GM19023 (cell line): ENCODE data around the gene WNT9B.
"Not testable (repeated sequence)": the region's sequence is repeated elsewhere in the genome, so short reads cannot be mapped to it uniquely, and the experiment has no call there.

Source experiments
- ATAC-seq: cut with Tn5 transposase; IDR thresholded peaks from one replicate; pipeline ENCODE4 v1.9.1; 2021; ENCODE audit warnings: mild to moderate bottlenecking, moderate library complexity; ENCODE audit not compliant: unreplicated experiment

Gene WNT9B

DNA sequence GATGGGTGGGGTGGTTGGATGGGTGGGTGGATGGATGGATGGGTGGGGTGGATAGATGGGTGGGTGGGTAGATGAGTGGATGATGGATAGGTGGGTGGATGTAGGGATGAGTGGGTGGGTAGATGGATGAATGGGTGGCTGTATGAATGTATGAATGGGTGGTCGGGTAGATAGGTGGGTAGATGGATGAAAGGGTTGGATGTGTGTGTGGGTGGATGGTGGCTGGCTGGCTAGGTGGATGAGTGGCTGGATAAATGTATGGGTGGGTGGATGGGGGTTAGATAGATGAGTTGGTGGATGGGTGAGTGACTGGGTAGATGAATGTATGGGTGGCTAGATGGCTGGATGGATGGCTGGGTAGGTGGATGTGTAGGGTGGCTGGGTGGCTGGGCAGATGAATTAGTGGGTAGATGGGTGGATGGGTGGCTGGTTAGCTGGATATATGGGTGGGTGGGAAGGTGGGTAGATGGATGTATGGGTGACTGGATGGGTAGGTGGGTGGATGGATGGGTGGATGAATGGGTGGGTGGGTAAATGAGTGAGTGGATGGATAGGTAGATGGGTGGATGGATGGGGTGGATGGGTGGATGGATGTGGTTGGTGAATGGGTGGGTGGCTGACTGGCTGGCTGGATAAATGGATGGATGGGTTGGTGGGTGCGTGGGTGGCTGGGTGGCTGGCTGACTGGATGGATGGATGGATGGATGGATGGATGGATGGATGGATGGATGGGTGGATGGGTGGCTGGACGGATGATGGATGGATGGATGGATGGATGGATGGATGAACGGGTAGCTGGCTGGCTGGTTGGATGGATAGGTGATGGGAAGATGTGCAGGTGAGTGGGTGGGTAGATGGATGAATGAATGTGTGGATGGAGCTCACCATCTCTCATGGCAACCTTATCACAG lies 52.6 kb downstream of the WNT9B start:
- ATAC-seq: no peak

- ATAC-seq: no peak
Observed at GRCh38 chr17:46908068-46908737, 56.8 kb downstream of the WNT9B start.

- no peak for ATAC-seq
Observed at GRCh38 chr17:46910179-46910927, 59.0 kb downstream of the WNT9B start.

GRCh38 chr17:46911311-46911710 lies 59.9 kb downstream of the WNT9B start:
- ATAC-seq: no peak

GRCh38 chr17:46915596-46915995 lies 64.2 kb downstream of the WNT9B start:
- ATAC-seq: no peak

GRCh38 chr17:46916211-46916610 lies 64.8 kb downstream of the WNT9B start:
- no peak for ATAC-seq

- ATAC-seq: no peak
Observed at GRCh38 chr17:46916623-46917022, 65.2 kb downstream of the WNT9B start.

GRCh38 chr17:46917041-46917440 lies 65.7 kb downstream of the WNT9B start:
- ATAC-seq: no peak

GRCh38 chr17:46917516-46917915 lies 66.1 kb downstream of the WNT9B start:
- no peak for ATAC-seq

DNA sequence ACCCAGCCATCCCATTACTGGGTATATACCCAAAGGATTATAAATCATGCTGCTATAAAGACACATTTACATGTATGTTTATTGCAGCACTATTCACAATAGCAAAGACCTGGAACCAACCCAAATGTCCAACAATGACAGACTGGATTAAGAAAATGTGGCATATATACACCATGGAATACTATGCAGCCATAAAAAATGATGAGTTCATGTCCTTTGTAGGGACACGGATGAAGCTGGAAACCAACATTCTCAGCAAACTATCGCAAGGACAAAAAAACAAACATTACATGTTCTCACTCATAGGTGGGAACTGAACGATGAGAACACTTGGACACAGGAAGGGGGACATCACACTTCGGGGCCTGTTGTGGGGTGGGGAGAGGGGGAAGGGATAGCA lies 70.6 kb downstream of the WNT9B start:
- ATAC-seq: not testable (repeated sequence)

DNA sequence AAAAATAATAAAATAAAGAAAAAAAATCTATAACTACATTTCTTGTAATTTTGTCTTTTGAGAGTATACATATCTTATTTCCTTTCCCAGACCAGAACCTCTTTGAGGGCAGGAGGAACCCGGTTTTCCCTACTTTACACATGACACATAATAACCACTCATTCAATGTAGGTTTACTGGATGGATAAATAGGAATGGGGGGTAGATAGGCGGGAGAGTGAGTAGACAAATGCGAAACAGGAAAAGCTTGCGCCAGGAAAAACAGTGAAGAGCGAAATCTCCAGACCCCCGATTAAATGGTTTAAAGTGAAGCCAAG lies 71.1 kb downstream of the WNT9B start:
- ATAC-seq: no peak

DNA sequence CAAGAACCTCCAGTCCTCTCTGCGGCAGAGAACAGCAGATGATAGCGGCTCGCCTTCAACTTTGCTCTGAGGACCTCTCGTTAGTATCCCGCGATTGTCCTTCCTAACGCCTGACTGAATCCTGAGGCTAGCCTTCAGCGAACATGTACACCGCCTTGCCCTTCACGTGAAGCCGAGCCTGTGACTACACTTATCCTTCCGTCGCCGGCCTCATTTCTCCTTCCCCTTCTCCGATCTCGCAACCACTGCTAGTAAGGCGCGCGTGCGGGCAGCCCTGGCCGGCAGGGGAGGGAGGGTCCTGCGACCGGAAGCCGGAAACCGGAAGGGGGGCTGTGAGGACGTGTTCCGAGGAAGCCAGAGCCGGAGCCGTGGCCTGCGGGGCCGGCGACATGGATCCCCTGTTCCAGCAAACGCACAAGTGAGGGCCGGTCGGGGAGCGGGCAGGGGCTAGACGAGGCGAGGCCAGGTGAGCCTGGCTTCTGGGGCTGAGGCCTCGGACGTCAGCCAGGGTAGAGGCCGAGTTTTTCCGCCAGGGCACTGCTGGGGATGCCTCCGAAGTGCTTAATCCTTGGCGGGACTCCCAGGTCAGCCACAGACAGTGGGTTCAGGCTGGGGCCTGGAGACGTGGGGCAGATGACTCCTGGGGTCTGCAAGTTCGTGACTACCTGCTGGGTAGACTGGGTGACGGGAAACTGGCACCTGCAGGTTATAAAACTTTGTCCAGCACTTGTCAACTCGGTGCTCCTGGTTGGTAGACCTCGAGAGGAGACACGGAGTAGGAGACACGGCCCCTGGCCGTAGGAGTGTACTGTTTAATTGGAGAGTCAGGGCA lies 71.6 kb downstream of the WNT9B start, which contains the start of gene GOSR2:
GOSR2 (plus strand) TSS at position 357 of the 832 bp plus-strand sequence; CDS start at position 390, 33 bp downstream.
- peak; percentile 93 for ATAC-seq

GRCh38 chr17:46925185-46925868 lies 73.9 kb downstream of the WNT9B start:
- ATAC-seq: no peak

- ATAC-seq: no peak
Observed at GRCh38 chr17:46928467-46929261, 77.3 kb downstream of the WNT9B start.

- no peak for ATAC-seq
Observed at GRCh38 chr17:46929413-46929812, 78.0 kb downstream of the WNT9B start.

DNA sequence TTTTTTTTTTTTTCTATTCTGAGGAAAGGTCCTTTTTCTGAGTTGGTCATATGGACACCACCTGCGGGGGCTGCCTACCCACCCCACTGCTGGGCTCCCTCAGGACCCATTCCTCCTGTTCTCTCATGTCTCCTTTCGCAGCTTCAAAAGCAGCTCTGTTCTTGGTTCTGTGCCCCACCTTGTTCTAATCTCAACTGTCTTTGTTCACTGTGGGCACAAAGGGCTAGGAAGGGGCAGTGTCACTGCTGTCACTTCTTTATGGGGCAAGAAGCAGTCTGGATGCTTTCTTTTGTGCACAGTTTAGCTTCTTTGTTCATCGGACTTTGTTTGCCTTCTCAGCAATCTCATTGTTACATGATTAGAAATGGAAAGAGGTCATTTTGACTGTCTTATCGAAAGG lies 78.7 kb downstream of the WNT9B start:
- no peak for ATAC-seq

GRCh38 chr17:46931596-46931995 lies 80.2 kb downstream of the WNT9B start:
- ATAC-seq: no peak

GRCh38 chr17:46935658-46936266 lies 84.4 kb downstream of the WNT9B start:
- no peak for ATAC-seq
